Activated CD4-positive, alpha-beta T cell treated with anti-CD3 and anti-CD28 coated beads, Interleukin-10, Interleukin-2, amounts not matched to agents 100 ng/mL and 50 ng/mL, durations not matched to agents 16 hours and 8 hours (primary cell): ENCODE results near the gene POU6F1.
A peak's percentile ranks its signal among the peaks of the same experiment; 100 is the strongest.
"Not testable (repeated sequence)": the region's sequence is repeated elsewhere in the genome, so short reads cannot be mapped to it uniquely, and the experiment has no call there.

Experiments used
- DNase-seq: peaks from one replicate; pipeline ENCODE4 v3.0.0-alpha.2; 2020

Gene POU6F1, protein sequence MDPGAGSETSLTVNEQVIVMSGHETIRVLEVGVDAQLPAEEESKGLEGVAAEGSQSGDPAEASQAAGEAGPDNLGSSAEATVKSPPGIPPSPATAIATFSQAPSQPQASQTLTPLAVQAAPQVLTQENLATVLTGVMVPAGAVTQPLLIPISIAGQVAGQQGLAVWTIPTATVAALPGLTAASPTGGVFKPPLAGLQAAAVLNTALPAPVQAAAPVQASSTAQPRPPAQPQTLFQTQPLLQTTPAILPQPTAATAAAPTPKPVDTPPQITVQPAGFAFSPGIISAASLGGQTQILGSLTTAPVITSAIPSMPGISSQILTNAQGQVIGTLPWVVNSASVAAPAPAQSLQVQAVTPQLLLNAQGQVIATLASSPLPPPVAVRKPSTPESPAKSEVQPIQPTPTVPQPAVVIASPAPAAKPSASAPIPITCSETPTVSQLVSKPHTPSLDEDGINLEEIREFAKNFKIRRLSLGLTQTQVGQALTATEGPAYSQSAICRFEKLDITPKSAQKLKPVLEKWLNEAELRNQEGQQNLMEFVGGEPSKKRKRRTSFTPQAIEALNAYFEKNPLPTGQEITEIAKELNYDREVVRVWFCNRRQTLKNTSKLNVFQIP

DNA sequence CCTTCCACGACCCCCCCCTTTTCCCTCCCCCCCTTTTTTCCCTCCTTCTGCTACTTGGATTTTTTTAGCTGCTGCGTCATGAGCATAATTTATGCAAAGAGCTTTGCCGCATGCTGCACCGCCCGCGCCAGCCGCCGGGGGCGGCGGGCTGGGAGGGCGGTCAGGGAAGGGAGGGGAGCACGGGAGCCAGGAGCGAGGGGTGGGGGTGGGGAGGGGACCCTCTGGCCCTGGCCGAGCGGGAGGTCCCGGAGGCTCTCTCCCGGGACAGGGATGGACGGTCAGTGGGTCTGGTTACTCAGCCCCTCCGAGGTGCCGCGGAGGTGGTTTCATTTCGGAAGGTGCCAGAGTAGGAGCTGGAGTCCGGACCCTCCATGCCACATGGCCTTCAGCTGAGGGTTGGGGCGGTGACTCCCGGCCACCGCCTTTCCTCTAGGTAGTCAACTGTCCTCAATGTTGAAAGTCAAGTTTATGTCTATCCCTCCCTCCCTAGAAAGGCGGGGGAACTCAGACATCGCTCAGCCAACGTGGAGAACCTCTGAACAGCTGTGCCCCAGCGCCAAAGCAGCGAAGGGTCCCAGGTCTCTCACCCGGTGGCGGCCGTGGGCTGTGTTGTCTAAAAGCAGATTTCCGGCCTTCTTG lies at the start of gene POU6F1:
TSS of gene POU6F1 (minus strand) at position 95 of the 639 bp plus-strand sequence. CDS start 11,226 bp downstream, outside the sequence.
- peak; percentile 76 for DNase-seq

DNA sequence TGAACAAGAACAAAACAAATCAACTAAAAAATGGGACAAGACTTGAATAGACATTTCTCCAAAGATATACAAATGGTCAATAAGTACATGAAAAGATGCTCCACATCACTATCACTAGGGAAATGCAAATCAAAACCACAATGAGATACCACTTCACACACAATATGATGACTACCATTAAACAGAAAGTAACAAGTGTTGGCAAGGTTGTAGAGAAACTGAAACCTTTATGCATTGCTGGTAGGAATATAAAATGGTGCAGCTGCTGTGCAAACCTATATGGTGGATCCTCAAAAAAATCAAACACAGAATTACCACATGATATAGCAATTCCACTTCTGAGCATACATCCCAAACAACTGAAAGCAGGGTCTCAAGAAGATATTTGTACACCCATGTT lies 47.2 kb upstream of the POU6F1 start:
- peak; percentile 36 for DNase-seq

DNA sequence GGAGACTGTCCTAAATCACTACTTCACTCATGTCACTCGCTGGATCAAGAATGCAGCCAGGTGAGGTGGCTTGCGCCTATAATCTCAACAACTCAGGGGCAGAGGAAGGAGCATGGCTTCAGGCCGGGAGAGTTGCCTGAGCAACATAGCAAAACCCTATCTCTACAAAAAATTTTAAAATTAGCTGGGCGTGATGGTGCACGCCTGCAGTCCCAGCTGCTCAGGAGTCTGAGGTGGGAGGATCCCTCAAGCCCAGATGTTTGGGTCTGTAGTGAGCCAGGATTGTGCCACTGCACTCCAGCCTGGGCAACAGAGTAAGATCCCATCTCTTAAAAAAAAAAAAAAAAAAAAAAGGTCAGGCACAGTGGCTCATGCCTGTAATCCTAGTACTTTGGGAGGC lies 46.4 kb upstream of the POU6F1 start:
- DNase-seq: no peak

DNA sequence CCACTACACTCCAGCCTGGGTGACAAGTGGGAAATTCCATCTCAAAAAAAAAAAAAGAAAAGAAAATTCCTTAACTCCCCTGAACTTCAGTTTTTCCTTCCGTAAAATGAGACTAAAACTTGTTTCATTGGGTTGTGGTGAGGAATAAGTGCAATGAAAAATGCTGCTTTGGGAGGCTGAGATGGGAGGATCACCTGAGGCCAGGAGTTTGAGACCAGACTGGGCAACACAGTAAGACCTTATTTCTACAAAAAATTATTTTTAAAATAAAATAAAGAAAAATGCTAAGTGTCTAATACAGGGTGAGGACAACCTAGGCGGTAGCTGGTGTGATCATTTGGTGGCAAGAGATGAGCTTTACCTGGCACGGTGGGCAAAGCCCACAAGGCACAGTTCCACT lies 45.5 kb upstream of the POU6F1 start:
- DNase-seq: no peak

DNA sequence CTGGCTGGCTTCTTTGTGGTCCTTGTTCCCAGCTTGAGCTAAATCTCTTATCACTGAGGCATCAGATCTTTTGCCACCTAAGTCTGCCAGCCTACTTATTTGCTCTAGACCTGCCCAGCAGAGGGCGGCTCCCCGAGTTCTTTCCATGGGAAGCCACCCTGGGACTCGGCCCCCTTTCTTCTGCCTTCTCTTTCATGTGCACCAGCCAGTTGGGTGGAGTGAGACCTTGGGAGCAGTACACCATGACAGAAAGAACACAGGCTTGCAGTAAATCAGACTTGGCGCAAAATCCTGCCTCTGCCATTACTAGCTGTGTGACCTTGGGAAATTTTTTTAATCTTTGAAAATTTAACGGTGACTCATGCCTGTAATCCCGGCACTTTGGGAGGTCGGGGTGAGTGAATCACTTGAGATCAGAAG lies 44.9 kb upstream of the POU6F1 start:
- DNase-seq: peak; percentile 39

DNA sequence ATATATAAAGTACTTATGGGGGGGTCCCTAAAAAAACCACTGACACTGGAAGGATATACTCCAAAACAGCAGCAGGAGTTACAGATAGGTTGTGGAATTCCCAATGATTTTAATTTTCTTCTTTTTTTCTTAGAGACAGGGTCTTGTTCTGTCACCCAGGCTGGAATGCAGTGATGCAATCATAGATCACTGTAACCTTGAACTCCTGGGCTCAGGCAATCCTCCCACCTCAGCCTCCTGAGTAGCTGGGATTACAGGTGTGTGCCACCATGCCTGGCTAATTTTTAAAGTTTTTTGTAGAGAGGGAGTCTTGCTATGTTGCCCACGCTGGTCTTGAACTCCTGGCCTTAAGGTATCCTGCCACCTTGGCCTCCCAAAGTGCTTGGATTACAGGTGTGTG lies 41.7 kb upstream of the POU6F1 start:
- not testable (repeated sequence) for DNase-seq

DNA sequence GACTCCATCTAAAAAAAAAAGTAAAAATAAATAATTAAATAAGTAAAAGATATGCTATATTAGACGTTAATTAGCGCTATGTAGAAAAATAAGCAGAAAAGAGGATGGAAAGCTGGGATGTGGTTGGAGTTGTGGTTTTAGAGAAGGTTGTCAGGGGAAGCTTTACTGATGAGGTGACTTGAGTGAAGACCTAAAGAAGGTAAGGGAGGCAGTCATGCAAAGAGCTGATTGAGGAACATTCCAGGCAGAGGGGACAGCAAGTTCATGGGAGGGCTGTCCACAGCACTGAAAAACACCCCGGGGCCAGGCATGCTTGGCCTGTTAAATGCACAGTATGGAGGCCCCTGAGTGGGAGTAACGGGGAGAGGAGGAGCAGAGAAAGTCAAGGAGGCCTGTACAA lies 36.7 kb upstream of the POU6F1 start:
- DNase-seq: no peak

DNA sequence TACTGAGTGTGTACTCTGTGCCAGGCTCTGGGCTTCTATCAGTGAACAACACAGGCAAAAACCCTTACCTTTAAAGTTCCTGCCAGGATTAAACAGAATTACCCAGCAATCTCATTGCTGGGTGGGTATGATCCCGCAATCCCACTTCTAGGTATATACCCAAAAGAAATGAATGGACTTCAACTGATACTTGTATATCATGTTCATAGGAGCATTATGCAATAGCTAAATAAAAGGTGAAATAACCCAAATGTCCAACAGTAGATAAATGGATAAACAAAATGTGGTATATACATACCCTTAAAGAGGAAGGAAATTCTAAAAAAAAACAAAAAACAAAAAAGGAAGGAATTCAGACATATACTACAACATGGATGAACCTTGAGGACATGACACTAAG lies 35.4 kb upstream of the POU6F1 start:
- DNase-seq: no peak

DNA sequence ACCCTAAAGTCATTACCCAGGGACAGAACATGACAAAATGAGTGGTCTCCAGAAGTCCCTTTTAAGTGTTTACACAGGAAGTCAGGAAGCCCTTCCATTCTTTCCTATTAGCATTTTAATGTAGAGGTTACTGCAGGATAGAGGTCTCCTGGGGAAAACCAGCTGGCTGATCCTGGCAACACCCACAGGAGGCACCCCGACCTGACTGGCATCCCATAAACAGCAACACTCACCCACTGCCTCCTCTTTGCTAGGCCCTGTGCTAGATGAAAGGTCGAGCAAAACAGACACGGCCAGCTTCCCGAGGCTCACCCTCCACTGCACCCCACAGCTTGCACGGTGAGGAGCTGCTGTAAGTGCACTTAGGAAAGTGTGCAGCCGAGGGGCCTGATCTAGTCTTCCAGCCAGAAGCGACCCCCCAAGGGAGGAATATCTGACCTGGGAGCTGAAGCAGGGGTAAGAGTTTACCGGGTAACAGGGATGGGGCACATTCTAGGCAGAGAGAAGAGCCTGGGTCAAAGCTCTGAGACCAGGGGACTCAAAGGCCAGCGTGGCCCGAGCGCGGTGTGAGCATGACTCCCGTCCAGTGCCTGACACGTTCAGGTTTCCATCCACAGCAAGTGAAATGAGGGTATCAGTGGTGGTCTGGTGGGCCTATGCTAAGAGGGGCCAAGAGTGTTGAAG lies 29.8 kb upstream of the POU6F1 start:
- DNase-seq: no peak

DNA sequence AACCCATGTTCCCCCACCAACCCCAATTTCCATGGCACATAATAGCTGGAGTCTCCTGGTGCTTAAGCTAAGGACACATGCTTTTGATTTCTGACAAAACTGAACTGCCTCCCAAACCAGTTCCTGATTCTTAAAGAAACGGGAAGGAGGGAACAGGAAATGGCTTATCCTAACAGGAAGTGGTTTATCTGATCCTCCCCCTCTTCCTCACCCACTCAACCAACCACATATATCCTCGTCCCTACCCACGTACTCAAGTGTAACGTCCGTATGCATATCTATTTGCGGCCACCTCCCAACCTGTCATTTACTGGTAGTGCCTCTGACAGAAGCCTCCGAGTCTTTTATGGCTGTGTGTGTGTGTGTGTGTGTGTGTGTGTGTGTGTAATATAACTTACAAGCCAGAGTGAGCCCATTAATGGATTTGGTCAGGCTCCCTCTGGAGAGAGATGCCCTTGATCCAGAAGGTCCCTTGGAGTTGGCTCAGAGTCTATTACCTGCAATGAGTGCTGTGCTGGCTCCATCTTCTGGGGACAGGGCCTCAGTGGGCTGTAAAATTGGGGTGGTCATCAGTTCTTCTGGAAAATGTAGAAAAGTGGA lies 28.5 kb upstream of the POU6F1 start:
- DNase-seq: peak; percentile 61

DNA sequence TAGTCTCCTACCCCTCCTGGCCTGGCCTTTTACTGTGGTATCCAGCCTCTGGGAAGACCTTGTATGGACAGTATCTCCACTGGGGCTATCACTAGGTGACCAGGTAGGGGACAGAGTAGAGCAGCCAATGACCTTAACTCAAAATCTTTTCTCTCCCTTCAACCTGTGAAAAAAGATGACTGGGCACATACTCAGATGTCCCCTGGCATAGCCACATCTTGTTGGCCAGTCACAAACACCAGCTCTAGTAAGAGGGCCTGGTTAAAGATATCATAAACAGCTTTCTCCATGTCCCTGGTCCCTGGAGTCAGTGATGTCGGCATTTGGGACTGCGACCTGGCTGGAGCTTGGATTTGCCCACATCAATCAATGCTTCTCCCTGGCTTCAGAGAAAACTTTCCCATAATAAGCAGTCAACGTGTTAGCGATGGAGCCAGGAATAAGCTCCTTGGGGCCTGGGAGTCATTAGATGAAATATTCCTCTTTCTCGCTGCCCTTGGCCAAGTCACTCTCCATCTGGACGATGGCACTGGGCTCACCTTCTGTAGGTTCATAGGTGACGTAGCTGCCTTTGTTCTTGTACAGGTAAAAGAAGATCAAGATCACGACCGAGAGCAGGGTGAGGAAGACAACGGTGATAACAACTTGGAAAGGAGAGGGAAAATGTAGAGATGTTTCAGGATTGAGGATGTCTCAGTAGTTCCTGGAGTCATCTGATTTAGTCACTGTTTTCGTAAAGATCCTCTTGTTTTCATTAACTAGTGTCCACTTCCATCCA lies 27.8 kb upstream of the POU6F1 start:
- no peak for DNase-seq

DNA sequence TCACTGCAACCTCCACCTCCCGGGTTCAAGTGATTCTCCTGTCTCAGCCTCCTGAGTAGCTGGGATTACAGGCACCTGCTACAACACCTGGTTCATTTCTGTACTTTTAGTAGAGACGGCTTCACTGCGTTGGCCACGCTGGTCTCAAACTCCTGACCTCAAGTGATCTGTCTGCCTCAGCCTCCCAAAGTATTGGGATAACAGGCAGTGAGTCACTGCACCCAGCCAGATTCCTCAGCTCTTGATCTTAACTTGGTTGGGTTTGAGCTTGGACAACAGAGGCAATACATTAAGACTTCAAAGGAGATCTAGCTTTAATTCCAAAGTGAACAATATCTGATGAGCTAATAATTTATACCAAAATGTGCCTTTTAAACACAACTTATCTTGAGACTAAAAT lies 26.4 kb upstream of the POU6F1 start:
- no peak for DNase-seq

DNA sequence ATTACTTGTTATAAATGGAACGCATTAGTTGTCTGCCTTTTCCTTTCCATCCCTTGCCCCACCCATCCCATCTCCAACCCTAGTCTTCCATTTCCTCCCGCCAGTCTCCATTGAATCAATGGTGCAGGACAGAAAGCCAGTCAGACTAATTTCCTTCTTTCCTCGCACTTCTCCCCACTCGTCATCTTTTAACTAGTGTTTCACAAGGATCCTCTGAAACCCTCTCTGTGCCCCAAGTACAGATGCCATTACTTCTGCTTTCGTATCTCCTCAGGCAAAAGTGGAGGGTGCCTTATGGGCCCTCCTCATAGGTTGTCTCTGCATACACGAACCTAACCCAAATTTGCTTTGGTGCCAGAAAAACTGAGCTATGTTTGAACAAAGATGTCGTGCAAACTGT lies 25.0 kb upstream of the POU6F1 start:
- no peak for DNase-seq

DNA sequence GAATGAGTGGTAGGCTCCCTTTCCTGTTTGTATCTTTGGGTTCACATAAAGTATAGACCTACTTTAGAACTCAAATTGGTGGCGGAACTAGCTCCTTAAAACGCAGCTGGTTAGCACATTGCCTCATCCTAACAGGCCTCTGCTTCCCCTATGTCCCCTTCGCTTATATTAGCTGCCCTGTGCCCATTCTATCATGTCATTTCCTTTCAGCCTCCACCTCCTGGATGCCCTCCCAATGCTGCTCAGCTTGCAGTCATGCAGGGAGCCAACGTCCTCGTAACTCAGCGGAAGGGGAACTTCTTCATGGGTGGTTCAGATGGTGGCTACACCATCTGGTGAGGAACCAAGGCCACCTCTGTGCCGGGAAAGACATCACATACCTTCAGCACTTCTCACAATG lies 24.3 kb upstream of the POU6F1 start:
- DNase-seq: no peak

DNA sequence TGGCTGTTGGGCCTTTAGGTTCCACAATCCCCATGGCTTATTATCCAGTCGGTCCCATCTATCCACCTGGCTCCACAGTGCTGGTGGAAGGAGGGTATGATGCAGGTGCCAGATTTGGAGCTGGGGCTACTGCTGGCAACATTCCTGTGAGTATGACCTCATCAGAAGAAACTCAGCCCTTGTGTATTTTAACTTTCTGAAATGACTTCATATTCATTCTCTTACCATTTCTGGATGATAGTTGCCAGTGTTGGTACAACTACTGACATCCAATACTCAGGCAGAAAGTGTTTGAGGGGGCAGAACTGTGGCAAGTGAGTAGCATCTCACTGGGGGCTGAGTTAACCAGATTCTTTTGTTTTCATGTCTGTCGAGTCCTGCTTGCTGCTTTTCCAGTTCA lies 23.1 kb upstream of the POU6F1 start:
- DNase-seq: no peak

DNA sequence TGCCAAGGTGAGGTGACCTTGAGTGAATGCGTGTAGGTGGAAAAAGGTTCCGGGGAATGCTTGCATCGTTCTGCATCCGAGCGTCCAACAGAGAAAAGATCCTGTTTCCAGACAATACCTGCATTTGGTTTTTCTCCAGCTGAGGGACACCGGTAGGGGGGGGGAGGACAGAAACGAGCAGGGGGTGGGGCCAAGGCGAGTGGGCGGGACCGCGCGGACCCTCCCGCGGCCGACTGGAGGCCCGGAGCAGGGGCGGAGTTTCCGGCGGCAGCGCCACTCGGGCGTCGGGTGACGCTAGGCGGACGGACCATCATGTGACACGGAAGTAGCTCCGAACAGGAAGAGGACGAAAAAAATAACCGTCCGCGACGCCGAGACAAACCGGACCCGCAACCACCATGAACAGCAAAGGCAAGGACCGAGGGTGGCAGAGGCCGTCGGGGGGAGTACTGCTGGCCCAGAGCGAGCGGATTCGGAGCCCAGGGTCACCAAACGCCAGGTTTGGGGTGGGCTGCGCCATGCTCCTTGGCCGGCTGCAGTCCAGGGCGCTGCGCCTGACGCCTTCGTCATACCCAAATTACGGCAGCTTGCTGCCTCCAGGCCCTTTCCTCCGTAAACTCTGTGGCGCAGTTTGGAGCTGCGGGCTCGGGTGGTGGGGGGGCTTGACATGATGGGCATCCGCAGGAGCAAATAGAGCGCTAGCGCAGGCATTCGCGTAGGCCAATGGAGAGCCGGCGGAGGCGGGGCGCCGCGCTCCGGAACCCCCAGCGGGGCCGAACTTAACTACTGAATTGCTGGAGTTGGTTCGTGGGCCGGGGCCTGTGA lies 20.9 kb upstream of the POU6F1 start, which contains the start of gene DAZAP2:
TSS of gene DAZAP2 (plus strand) at position 317 of the 825 bp plus-strand sequence. CDS start at position 399, 82 bp downstream.
- peak; percentile 97 for DNase-seq

DNA sequence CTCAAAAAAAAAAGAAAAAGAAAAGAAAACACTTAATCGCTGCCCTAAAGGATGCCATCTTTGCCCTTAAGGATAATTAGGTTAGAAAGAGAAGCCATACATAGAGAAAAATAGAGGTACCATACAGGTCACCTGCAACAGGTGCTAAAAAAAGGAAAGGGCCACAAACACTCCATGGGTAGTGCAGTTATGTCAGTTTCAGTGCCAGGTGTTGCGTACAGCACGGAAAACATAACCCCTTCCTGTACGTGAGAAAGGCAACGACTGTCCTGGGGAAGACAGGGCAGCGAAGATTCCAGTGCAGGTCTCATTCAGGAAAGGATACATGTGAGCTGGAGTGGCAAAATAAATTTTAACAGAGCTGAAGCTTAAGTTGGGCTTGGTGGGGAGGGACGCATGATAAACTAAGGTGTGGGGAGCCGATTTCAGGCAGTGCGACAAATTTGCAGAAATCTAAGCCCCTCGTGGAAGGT lies 20.2 kb upstream of the POU6F1 start:
- peak; percentile 28 for DNase-seq

DNA sequence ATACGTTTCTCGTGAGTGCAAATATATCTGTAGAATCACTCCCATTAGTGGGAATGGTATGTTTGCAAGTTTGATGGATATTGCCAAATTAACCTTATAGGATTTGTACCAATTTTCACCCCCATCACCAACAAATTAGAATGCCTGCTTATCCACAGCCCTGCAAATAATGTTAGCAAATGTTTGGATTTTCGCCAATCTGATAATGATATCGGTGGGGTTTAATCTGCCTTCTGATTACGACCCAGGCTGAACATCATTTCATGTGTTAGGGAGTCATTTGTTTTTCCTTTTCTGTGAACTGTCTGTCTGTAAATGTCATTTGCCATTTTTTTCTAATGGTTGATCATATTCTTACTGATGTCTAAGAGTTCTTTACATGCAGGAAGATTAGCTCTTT lies 16.7 kb upstream of the POU6F1 start:
- DNase-seq: no peak

DNA sequence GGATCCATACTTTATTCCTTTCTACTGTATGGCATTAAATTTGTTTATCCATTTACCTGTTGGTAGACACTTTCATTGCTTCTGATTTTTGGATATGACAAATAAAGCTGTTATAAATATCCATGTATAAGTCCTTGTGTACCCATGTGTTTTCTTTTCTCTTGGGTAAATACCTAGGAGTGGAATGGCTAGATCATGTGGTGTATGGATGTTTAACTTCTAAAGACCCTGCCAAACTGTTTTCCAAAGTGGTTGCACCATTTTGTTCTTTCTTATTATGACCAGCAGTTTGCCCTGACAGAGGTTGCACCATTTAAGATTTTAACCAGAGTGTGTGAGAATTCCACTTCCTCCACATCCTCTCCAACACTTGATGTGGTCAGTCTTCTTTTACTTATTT lies 14.8 kb upstream of the POU6F1 start:
- no peak for DNase-seq

DNA sequence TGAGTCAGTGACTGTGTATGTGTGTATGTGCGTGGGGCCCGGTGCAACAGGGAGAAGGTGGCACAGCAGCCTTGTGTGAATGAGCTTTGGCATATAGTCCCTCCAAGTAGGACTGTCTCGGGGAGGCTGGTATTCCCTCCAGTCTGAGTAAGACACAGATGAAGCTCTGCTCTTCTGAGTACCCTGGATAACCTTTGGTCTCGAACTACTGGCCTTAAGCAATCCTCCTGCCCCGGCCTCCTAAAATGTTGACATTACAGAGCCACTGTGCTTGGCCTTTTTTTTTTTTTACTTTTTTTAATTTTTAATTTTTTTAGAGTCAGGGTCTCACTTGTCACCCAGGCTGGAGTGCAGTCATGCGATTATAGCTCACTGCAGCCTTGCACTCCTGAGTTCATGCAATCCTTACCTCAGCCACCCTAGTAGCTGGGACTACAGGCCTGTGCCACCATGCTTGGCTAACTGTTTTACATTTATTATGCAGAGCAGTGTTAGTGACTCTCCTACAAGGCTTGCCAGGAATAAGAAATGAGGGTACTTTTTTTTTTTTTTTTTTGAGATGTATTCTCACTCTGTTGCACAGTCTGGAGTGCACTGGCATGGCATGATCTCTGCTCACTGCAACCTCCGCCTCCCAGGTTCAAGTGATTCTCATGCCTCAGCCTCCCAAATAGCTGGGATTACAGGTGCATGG lies 11.4 kb upstream of the POU6F1 start:
- no peak for DNase-seq
